Measurements from ENCODE around the gene C2CD4C.
"Not testable (repeated sequence)": the region's sequence is repeated elsewhere in the genome, so short reads cannot be mapped to it uniquely, and the experiment has no call there.

The C2CD4C gene

GRCh38 chr19:391207-391557 lies 17.8 kb downstream of the C2CD4C start:
- in situ Hi-C loops (cut with MboI; ENCODE audit: low pct_unique_long_range_greater_than_20kb, low sequenced_read_pairs, unreplicated experiment), result no loop called here
- no peak for TF ChIP-seq CTCF (IDR thresholded peaks at IDR 0.05; ENCODE audit: extremely low read depth, insufficient read depth, missing control alignments)
- no peak for DNase-seq (ENCODE audit: low spot score)

GRCh38 chr19:390386-391206 lies 18.4 kb downstream of the C2CD4C start:
- no peak for TF ChIP-seq CTCF (IDR thresholded peaks at IDR 0.05; ENCODE audit: extremely low read depth, insufficient read depth, missing control alignments)
- in situ Hi-C loops (cut with MboI; ENCODE audit: low pct_unique_long_range_greater_than_20kb, low sequenced_read_pairs, unreplicated experiment), result no loop called here
- DNase-seq (ENCODE audit: low spot score), result no peak

GRCh38 chr19:389935-390289 lies 19.0 kb downstream of the C2CD4C start:
- TF ChIP-seq CTCF (IDR thresholded peaks at IDR 0.05; ENCODE audit: extremely low read depth, insufficient read depth, missing control alignments), result no peak
- DNase-seq (ENCODE audit: low spot score), result no peak
- in situ Hi-C loops (cut with MboI; ENCODE audit: low pct_unique_long_range_greater_than_20kb, low sequenced_read_pairs, unreplicated experiment), result no loop called here

GRCh38 chr19:389255-389934 lies 19.6 kb downstream of the C2CD4C start:
- no peak for TF ChIP-seq CTCF (IDR thresholded peaks at IDR 0.05; ENCODE audit: extremely low read depth, insufficient read depth, missing control alignments)
- in situ Hi-C loops (cut with MboI; ENCODE audit: low pct_unique_long_range_greater_than_20kb, low sequenced_read_pairs, unreplicated experiment), result no loop called here

GRCh38 chr19:388691-389090 lies 20.3 kb downstream of the C2CD4C start:
- TF ChIP-seq CTCF (IDR thresholded peaks at IDR 0.05; ENCODE audit: extremely low read depth, insufficient read depth, missing control alignments), result no peak
- in situ Hi-C loops (cut with MboI; ENCODE audit: low pct_unique_long_range_greater_than_20kb, low sequenced_read_pairs, unreplicated experiment), result no loop called here
- DNase-seq (ENCODE audit: low spot score), result no peak

More at GRCh38 chr19:389255-389934, 19.6 kb downstream of the C2CD4C start:
- no peak for DNase-seq (ENCODE audit: low spot score)

- in situ Hi-C loops (cut with MboI; ENCODE audit: low pct_unique_long_range_greater_than_20kb, low sequenced_read_pairs, unreplicated experiment), result no loop called here
- TF ChIP-seq CTCF (IDR thresholded peaks at IDR 0.05; ENCODE audit: extremely low read depth, insufficient read depth, missing control alignments), result no peak
- DNase-seq (ENCODE audit: low spot score), result no peak
These were observed 21.2 kb downstream of the C2CD4C start for GRCh38 chr19:387777-388176.

GRCh38 chr19:386632-387301 lies 22.2 kb downstream of the C2CD4C start:
- DNase-seq (ENCODE audit: low spot score); in situ Hi-C loops (cut with MboI; ENCODE audit: low pct_unique_long_range_greater_than_20kb, low sequenced_read_pairs, unreplicated experiment): not testable (repeated sequence)

- in situ Hi-C loops (cut with MboI; ENCODE audit: low pct_unique_long_range_greater_than_20kb, low sequenced_read_pairs, unreplicated experiment); DNase-seq (ENCODE audit: low spot score): not testable (repeated sequence)
These were observed 22.8 kb downstream of the C2CD4C start for GRCh38 chr19:386189-386588.

Data from GM13977 (cell line).